ENCODE data around the gene ZNF841. TPM values are rescaled to one million over a fixed set of nuclear protein-coding genes. Genes with fewer than 3 reads are reported as not detected.

The ZNF841 gene
- total RNA-seq, 1 experiment from 2014 or later: 37.6 TPM

- no TSS peak for BruUV-seq (replicated peaks)
- peaks cover 75% of the 10 kb centered on the region for H3K36me3 Mint-ChIP-seq (ENCODE audit: insufficient read depth, unreplicated experiment)
- CTCF ChIA-PET: interaction anchor here (0.6 kb wide), 1 partner anchor 75 kb away, joined by 3 read pairs; no protein-coding TSS in a partner anchor
- no peak overlapping the region for H3K27ac Mint-ChIP-seq (ENCODE audit: unreplicated experiment)
- H3K4me1 Mint-ChIP-seq (ENCODE audit: low read depth, unreplicated experiment): peaks cover 4% of the 10 kb centered on the region
- TF ChIP-seq CTCF (IDR thresholded peaks at IDR 0.05; ENCODE audit: unreplicated experiment): no peak
- no peak for DNase-seq
- intact Hi-C loops (cut with micrococcal nuclease; ENCODE audit: unreplicated experiment): no loop called here
- peaks cover 22% of the 10 kb centered on the region for H3K9me3 Mint-ChIP-seq (ENCODE audit: low read depth, unreplicated experiment)
- H3K27me3 Mint-ChIP-seq (ENCODE audit: unreplicated experiment): no peaks in the 10 kb centered on the region
- no peak overlapping the region for H3K4me3 Mint-ChIP-seq (ENCODE audit: low read depth, unreplicated experiment)
Observed at GRCh38 chr19:52022193-52022592, 73.4 kb downstream of the ZNF841 start.

GRCh38 chr19:52020506-52020905, 75.1 kb downstream of the ZNF841 start:
- H3K27me3 Mint-ChIP-seq (ENCODE audit: unreplicated experiment): no peaks in the 10 kb centered on the region
- CTCF ChIA-PET: no interaction called here
- no peak overlapping the region for H3K4me3 Mint-ChIP-seq (ENCODE audit: low read depth, unreplicated experiment)
- peaks cover 25% of the 10 kb centered on the region for H3K9me3 Mint-ChIP-seq (ENCODE audit: low read depth, unreplicated experiment)
- H3K36me3 Mint-ChIP-seq (ENCODE audit: insufficient read depth, unreplicated experiment): peaks cover 84% of the 10 kb centered on the region
- intact Hi-C loops (cut with micrococcal nuclease; ENCODE audit: unreplicated experiment): no loop called here
- no TSS peak for BruUV-seq (replicated peaks)
- DNase-seq: no peak
- H3K4me1 Mint-ChIP-seq (ENCODE audit: low read depth, unreplicated experiment): no peaks in the 10 kb centered on the region
- TF ChIP-seq CTCF (IDR thresholded peaks at IDR 0.05; ENCODE audit: unreplicated experiment): no peak
- no peak overlapping the region for H3K27ac Mint-ChIP-seq (ENCODE audit: unreplicated experiment)

Other genes with a start within 250 kb of the ZNF841 start
- gene ZNF577, start 207.8 kb downstream of the ZNF841 start, total RNA-seq (2022): 15.0 and 16.1 TPM in 2 replicates
- 14.6 and 15.5 TPM in 2 replicates for gene ZNF649, start 190.7 kb downstream of the ZNF841 start, total RNA-seq (2022)
- gene ZNF613, start 168.3 kb downstream of the ZNF841 start, total RNA-seq (2022): 7.2 and 9.3 TPM in 2 replicates
- 10.7 and 14.0 TPM in 2 replicates for gene ZNF350, start 108.9 kb downstream of the ZNF841 start, total RNA-seq (2022)
- 5.3 and 7.3 TPM in 2 replicates for gene ZNF615, start 87.6 kb downstream of the ZNF841 start, total RNA-seq (2022)
- 9.5 and 10.3 TPM in 2 replicates for gene ZNF614, start 67.4 kb downstream of the ZNF841 start, total RNA-seq (2022)
- gene ZNF432, start 46.9 kb downstream of the ZNF841 start, total RNA-seq (2022): 16.0 TPM in 2 replicates
- 8.9 and 9.2 TPM in 2 replicates for gene ZNF616, start 44.2 kb upstream of the ZNF841 start, total RNA-seq (2022)
- 11.3 and 12.0 TPM in 2 replicates for gene ZNF836, start 75.9 kb upstream of the ZNF841 start, total RNA-seq (2022)
- gene PPP2R1A, start 94.3 kb upstream of the ZNF841 start, total RNA-seq (2022): 288 and 291 TPM in 2 replicates
- gene ZNF766, start 173.8 kb upstream of the ZNF841 start, total RNA-seq (2022): 26.6 and 28.3 TPM in 2 replicates
- 4.9 and 5.1 TPM in 2 replicates for gene ZNF480, start 201.4 kb upstream of the ZNF841 start, total RNA-seq (2022)
- gene ZNF610, start 240.5 kb upstream of the ZNF841 start, total RNA-seq (2022): not detected in 2 replicates

All from Calu3 (cell line).